AG04449 (cell line): ENCODE results near the gene ENTPD3.

Source experiments
- CTCF ChIA-PET: fragments of 350-600 bp; formaldehyde crosslinking; extraction: SDS; loops from one replicate; lab custom pipeline; 2021; ENCODE audit warnings: antibody characterized with exemption; lab: Yijun Ruan, JAX
- POLR2A ChIA-PET: fragments of 400-600, 350-600 bp; formaldehyde crosslinking; extraction: SDS; loops from one replicate; lab custom pipeline; 2020; ENCODE audit warnings: antibody characterized with exemption, inconsistent platforms; lab: Yijun Ruan, JAX
- DNase-seq: peaks from one replicate; pipeline ENCODE4 v3.0.0-alpha.2; 2010; ENCODE audit warnings: low read depth, low spot score
- H3K4me3 ChIP-seq: 2 replicates; pipeline ENCODE4 v1.5.1; 2011; ENCODE audit warnings: low read depth, mild to moderate bottlenecking, control low read depth, low read length
- CTCF ChIP-seq: IDR thresholded peaks from one replicate; pipeline ENCODE4 v1.5.1; 2011; ENCODE audit warnings: mild to moderate bottlenecking, moderate library complexity, low read length, control low read depth, inconsistent platforms; ENCODE audit not compliant: insufficient read depth; ENCODE audit errors: missing control alignments

Gene ENTPD3

GRCh38 chr3:40397912-40398311, 10.9 kb downstream of the ENTPD3 start:
- no peak for TF ChIP-seq CTCF
- CTCF ChIA-PET = no interaction called here

GRCh38 chr3:40398346-40398745, 11.4 kb downstream of the ENTPD3 start:
- DNase-seq = no peak
- POLR2A ChIA-PET = no interaction called here
- TF ChIP-seq CTCF = no peak
- no peak overlapping the region for H3K4me3 ChIP-seq
- CTCF ChIA-PET = no interaction called here

More at GRCh38 chr3:40397912-40398311, 10.9 kb downstream of the ENTPD3 start:
- DNase-seq = no peak
- POLR2A ChIA-PET = no interaction called here
- no peak overlapping the region for H3K4me3 ChIP-seq

DNA sequence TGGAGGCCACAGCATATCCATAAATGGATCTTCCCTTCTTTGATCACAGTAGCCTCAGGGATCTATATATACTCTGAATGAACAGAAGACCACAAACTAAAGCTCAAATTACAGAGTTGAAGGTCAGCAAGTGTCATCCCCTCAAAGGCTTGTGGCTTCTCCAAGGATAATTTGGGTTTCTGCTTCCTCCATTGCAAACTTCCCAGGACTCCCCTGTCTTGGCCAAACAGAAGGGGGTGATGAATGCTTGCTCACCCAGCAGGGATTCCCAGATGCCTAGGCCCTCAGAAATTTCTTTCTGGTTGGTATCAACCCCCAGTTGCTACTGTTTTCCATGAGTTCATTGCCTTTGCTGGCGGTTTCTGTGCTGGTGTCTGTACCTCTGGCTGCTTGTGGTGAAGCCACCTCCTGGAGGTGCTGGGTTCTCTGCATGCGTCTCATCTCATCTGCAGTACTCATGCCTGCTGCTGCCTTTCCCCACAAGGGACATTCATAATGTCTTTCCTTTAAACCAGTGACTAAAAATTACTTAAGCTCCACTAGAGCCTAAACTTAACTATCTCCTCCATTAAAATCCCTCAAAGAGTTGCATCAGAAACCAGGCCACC, 17.7 kb downstream of the ENTPD3 start:
- no peak overlapping the region for H3K4me3 ChIP-seq
- no peak for TF ChIP-seq CTCF
- ChIA-PET CTCF (no interaction called here), POLR2A (no interaction called here)
- DNase-seq = no peak

DNA sequence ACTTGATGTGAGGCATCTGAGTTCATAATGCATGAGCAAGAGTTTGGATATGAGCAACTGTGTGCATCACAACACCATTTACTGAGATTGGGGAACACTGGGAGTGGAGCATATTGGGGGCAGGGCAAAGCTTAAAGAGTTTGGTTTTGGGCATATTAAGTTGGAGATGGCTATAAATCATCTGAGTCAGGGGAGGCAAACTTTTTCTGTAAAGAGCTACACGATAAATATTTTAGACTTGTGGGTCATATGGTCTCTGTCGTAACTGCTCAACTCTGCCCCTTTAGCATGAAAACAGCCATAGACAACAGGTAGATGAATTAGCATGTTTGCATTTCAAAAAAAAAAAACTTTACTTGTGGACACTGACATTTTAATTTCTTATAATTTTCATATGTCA, 20.0 kb downstream of the ENTPD3 start:
- CTCF ChIA-PET = no interaction called here
- TF ChIP-seq CTCF = no peak
- no peak for DNase-seq
- POLR2A ChIA-PET = no interaction called here
- no peak overlapping the region for H3K4me3 ChIP-seq

GRCh38 chr3:40407611-40408010, 20.6 kb downstream of the ENTPD3 start:
- H3K4me3 ChIP-seq = no peak overlapping the region
- no peak for TF ChIP-seq CTCF
- no peak for DNase-seq
- ChIA-PET POLR2A (no interaction called here), CTCF (no interaction called here)

DNA sequence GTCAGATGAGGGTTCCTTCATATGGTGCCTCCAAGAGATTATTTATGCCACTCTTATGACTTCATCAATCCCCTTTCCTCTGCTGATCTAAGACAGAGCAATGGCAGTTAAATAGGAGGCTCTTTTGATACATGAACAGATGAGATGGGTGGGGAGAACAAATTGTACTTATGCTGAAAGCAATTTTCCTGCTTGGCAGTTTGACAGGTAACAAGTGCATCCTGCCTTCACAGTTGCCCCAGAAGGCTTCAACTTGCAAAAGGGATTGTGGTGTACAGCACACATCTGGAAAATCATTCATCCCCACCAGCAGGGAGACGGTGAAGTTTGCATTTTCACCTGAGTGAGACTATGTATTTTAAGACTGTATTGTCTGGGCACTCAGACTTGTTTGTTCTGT, 27.3 kb downstream of the ENTPD3 start:
- ChIA-PET POLR2A (no interaction called here), CTCF (interaction anchor here (1.2 kb wide), 1 partner anchor 10 kb away, joined by 3 read pairs; no protein-coding TSS in a partner anchor)
- DNase-seq = no peak
- no peak for TF ChIP-seq CTCF
- H3K4me3 ChIP-seq = no peak overlapping the region
